GM19395 (cell line): ENCODE measurements around the gene ARHGAP25.
"Not testable (repeated sequence)": the region's sequence is repeated elsewhere in the genome, so short reads cannot be mapped to it uniquely, and the experiment has no call there.

Source experiments
- ATAC-seq: cut with Tn5 transposase; IDR thresholded peaks from one replicate; pipeline ENCODE4 v1.9.1; 2021; ENCODE audit warnings: mild to moderate bottlenecking, moderate library complexity; ENCODE audit not compliant: unreplicated experiment

Gene ARHGAP25

GRCh38 chr2:68791914-68792313 lies 57.3 kb downstream of the ARHGAP25 start:
- ATAC-seq, result no peak

- ATAC-seq, result no peak
These were observed 58.1 kb downstream of the ARHGAP25 start for GRCh38 chr2:68792751-68793150.

DNA sequence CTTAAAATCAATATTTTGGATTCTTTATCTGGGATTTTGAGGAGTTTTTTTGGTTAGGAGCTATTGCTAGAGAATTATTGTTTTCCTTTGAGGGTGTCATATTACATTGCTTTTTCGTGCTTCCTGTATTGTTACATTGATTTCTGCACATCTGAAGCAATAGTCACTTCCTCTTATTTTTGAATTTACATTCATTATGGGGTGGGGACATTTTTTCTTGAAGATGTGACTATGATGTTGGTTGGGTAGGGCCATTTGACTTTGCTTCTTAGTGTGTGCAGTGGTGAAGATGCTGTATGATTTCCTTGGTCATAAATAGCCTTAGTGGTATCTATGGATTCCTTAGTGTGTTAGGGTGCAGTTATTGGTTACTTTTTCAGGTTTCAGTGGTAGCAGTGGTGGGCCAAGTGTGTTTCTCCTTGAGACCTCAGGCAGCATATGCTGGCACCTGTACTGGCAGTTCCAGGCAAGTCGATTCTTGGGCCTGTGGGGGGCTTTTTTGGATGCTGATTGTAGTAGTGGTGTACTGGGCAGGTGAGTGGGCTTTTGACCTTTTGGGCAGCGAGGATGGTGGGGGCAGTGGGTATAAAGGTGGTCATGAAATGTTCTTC lies 61.8 kb downstream of the ARHGAP25 start:
- ATAC-seq, result no peak

GRCh38 chr2:68798569-68798968 lies 64.0 kb downstream of the ARHGAP25 start:
- no peak for ATAC-seq

- no peak for ATAC-seq
These were observed 64.8 kb downstream of the ARHGAP25 start for GRCh38 chr2:68799140-68800026.

DNA sequence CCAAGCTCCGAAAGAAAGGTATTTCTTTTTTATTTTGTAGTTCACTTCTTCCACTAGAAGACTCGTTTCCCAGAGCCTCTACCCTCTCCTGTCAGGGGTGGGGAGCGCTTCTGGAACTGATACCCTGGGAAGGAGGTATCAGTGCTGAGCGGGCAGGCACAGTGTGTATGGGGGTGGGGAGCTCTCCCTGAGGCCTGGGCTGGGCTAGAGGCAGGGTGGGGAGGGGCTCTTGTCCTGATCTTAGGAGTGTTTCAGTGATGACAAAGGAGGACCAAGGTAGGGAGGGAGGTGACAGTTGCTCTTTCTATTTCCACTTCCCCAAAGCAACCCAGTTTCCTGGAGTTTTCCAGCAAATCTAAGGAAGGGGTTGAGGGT lies 65.4 kb downstream of the ARHGAP25 start:
- ATAC-seq, result no peak

DNA sequence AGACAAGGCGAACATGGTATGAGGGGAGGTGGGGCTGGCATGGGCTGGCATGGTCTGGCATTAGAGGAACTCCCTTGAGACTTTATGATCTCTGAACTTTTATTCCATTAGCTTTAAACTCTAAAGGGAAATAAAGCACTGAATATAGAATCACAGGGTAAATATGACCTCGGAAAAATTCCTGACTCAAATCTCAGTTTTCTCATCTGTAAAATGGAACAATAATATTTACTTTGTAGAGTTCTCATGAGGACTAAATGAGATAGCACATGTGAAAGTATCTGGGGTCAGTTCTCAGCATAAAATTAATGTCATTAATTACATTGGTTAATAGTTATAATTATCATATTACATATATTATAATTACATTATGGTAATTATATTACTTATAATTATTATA lies 65.9 kb downstream of the ARHGAP25 start:
- no peak for ATAC-seq

DNA sequence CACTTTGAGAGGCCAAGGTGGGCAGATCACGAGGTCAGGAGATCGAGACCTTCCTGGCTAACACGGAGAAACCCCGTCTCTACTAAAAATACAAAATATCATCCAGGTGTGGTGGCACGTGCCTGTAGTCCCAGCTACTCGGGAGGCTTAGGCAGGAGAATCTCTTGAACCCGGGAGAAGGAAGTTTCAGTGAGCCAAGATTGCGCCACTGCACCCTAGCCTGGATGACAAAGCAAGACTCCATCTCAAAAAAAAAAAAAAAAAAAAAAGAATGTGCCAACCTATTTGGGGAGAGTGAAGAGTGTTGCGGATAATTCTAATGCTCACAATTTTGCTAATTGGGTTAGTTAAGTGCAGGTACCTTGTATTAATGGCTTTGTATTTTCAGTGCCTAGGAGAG lies 67.5 kb downstream of the ARHGAP25 start:
- not testable (repeated sequence) for ATAC-seq

DNA sequence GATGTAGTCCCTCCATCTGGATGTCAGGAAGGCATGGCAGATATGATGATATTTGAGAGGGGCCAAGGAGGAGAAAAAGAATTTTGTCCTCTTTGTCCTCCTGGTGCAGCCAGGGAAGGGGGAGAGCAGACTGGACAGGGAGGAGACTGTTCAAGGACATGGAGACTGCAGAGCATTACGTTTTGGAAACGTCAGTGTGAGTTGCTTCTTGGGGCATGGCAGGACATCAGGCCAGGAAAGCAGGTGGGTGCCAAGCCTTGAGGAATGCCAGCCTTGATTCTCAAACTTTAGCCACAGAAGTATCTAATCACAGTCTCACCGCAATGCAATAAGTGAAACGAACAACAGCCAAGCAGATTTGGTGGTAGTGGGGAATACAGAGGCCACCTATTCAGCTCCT lies 70.4 kb downstream of the ARHGAP25 start:
- no peak for ATAC-seq

DNA sequence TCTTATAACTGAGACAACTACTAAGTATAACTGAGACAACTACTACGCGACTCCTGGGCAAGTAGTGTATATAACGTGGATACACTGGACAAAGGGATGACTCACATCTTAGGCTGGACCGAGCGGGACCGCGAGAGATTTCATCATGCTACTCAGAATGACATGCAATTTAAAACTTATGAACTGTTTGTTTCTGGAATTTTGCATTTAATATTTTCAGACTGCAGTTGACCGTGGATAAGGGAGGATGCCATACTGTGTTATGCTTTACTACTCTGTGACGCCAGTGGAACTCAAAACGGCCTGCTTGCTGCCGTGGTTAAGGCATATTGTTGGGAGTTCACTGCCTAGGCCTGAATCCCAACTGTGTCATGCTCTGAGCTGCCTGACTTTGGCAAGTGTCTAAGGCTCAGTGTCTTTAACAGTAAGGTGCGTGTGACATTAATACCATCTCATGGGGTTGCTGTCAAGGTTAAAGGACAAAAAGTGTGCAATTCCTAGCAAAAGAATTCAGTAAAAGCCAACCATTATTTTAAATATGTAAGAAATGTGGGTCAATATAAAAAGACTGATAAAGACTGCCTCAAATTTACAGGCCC lies 72.0 kb downstream of the ARHGAP25 start:
- ATAC-seq, result no peak

GRCh38 chr2:68807821-68808266 lies 73.2 kb downstream of the ARHGAP25 start:
- no peak for ATAC-seq

GRCh38 chr2:68809324-68810240 lies 75.0 kb downstream of the ARHGAP25 start:
- no peak for ATAC-seq

GRCh38 chr2:68811364-68811763 lies 76.8 kb downstream of the ARHGAP25 start:
- no peak for ATAC-seq

DNA sequence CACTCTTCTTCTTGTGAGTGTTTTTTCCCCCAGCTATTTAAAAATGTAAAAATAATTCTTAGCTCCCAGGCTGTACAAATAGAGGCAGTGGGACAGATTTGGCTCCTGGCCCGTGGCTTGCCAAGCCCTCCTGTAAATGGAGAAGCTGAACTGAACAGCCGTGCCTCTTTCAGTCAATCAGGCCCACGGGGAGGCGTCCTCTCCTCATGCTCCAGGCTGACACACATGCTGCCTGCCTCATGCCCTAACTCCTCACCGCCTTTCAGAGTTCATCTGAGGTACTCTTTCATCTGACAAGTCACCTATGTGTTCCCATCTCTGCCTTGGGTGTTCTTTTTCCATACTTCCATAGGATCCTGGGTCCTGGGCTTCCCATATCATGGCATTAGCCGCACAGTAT lies 77.6 kb downstream of the ARHGAP25 start:
- no peak for ATAC-seq

GRCh38 chr2:68813596-68813995 lies 79.0 kb downstream of the ARHGAP25 start:
- ATAC-seq, result no peak

DNA sequence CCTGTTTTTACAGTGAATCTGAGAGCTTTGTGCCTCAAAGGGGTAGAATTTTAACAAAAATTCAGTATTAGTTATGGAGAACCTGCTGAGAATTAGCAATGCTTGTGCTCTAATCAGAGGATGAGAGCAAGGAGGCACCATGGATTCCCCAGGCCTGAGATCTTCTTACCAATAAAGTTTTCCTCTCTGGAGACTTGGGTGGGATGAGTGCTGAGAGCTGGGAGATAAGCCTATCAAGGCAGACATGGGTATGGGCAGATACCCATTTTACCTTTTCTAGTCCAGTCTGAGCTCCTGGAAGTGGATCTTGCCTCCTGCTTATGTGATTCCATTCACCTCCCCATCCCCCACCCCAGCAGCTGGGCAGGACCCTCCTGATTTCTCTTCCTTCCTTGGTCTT lies 82.7 kb downstream of the ARHGAP25 start:
- no peak for ATAC-seq

- no peak for ATAC-seq
These were observed 84.9 kb downstream of the ARHGAP25 start for GRCh38 chr2:68819556-68819955.

- no peak for ATAC-seq
These were observed 87.7 kb downstream of the ARHGAP25 start for GRCh38 chr2:68822207-68822872.

DNA sequence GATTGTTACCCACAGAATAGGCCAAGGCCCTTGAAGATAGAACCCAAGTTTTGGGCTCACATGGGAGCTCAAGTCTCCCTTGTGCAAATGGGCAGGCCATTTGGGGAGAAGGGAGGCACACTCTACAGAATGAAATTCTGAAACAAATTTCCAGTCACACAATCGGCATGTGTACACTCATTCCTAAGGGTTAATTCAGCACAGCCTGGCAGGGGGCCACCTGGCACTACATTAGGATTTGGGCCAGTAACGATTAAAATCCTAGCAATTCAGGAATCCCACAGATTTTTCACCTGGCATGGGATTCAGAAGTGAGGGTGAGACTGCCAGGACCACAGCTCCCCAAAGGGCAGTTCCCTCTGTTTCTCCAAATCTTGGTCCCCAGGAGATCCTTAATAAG lies 90.2 kb downstream of the ARHGAP25 start:
- ATAC-seq, result no peak

- ATAC-seq, result no peak
These were observed 91.3 kb downstream of the ARHGAP25 start for GRCh38 chr2:68825866-68826265.
